K562 (cell line): Measurements from ENCODE around the gene USP31. TPM values are rescaled to one million over a fixed set of nuclear protein-coding genes. Genes with fewer than 3 reads are reported as not detected.

Experiments
- BCLAF1 ChIP-seq, 2 experiments: fragments of 450-650 bp in 1 of 2; IDR thresholded peaks; 2 replicates each; pipeline ENCODE4 v1.6.1; 2011 to 2017; ENCODE audit warnings: low read depth in 2 of 2, antibody characterized with exemption in 1 of 2, borderline replicate concordance in 1 of 2, low read length in 1 of 2, mild to moderate bottlenecking in 1 of 2, mixed read lengths in 1 of 2; ENCODE audit not compliant: control insufficient read depth in 1 of 2
- E2F3 ChIP-seq: fragments of 250-450 bp; sonication (Bioruptor Pico); IDR thresholded peaks from 2 replicates; pipeline ENCODE4 v1.4.0; 2020; ENCODE audit warnings: mild to moderate bottlenecking
- HES1 ChIP-seq: fragments of 450-650 bp; IDR thresholded peaks from 2 replicates; pipeline ENCODE4 v1.6.1; 2016; ENCODE audit warnings: low read depth, mild to moderate bottlenecking, moderate library complexity
- KLF6 ChIP-seq: fragments of 250-450 bp; sonication (Bioruptor Pico); IDR thresholded peaks from 2 replicates; pipeline ENCODE4 v1.4.0; 2020; ENCODE audit warnings: mild to moderate bottlenecking, moderate library complexity, borderline replicate concordance
- NCOA4 ChIP-seq: fragments of 450-650 bp; IDR thresholded peaks from 2 replicates; pipeline ENCODE4 v1.6.1; 2018; ENCODE audit warnings: mild to moderate bottlenecking; ENCODE audit not compliant: partially characterized antibody
- PTRF ChIP-seq: fragments of 450-650 bp; IDR thresholded peaks from 2 replicates; pipeline ENCODE4 v1.6.1; 2016; ENCODE audit warnings: mild to moderate bottlenecking, missing genetic modification characterization, missing compliant biosample characterization
- RBBP5 ChIP-seq: fragments of 200-600 bp; sonication (generic); IDR thresholded peaks from 2 replicates; pipeline ENCODE4 v1.6.1; 2012; ENCODE audit warnings: borderline replicate concordance, mild to moderate bottlenecking, low read length, control low read depth, inconsistent platforms; ENCODE audit not compliant: insufficient read depth, poor library complexity, severe bottlenecking
- SFPQ ChIP-seq: fragments of 200-400 bp; formaldehyde crosslinking; IDR thresholded peaks from 2 replicates; pipeline ENCODE4 v1.6.1; 2017; ENCODE audit warnings: mild to moderate bottlenecking, low read depth, low read length, moderate library complexity
- TAF7 ChIP-seq: fragments of 450-650 bp; IDR thresholded peaks from 2 replicates; pipeline ENCODE4 v1.6.1; 2016; ENCODE audit warnings: missing genetic modification characterization, missing compliant biosample characterization
- TRIM24 ChIP-seq, 2 experiments: fragments of 450-650 bp; IDR thresholded peaks; 2 replicates each; pipeline ENCODE4 v1.6.1; 2016
- ZNF551 ChIP-seq: fragments of 250-450 bp; sonication (Bioruptor Pico); IDR thresholded peaks from 2 replicates; pipeline ENCODE4 v1.5.0; 2021; ENCODE audit warnings: mild to moderate bottlenecking, moderate library complexity
- polyA plus RNA-seq, 8 experiments: library from polyadenylated mRNA; depleted of rRNA in 4 of 8; stranded (reverse) in 5 of 8; unstranded in 3 of 8; fragments of >200 nt; fragmentation: Nextera tagmentation in 2 of 8; fragmentation: Illumina TruSeq in 1 of 8; extraction: Ambion mirVana in 2 of 8; extraction: Trizol in 1 of 8; gene quantifications; 2 replicates each; pipeline versions ENCODE4 v1.2.1 to v1.2.3, GENCODE V29; 2011 to 2014; ENCODE audit warnings: inconsistent platforms in 1 of 8, missing spikeins in 1 of 8
- total RNA-seq, 7 experiments: library from RNA; depleted of rRNA in 6 of 7; stranded (reverse); fragments of >200 nt in 6 of 7; fragmentation: Illumina TruSeq in 2 of 7; extraction: Trizol in 2 of 7; gene quantifications; 2 replicates each; pipeline versions ENCODE4 v1.2.1 to v1.2.3, GENCODE V29; 2011 to 2021; ENCODE audit warnings: low replicate concordance in 1 of 7

The USP31 gene
- total and polyA plus RNA-seq, 9 of the 15 experiments (the other 6 are each of a cell fraction or from before 2014, with no cell fraction given), result 0.56 to 4.9 (median 2.9) TPM

DNA sequence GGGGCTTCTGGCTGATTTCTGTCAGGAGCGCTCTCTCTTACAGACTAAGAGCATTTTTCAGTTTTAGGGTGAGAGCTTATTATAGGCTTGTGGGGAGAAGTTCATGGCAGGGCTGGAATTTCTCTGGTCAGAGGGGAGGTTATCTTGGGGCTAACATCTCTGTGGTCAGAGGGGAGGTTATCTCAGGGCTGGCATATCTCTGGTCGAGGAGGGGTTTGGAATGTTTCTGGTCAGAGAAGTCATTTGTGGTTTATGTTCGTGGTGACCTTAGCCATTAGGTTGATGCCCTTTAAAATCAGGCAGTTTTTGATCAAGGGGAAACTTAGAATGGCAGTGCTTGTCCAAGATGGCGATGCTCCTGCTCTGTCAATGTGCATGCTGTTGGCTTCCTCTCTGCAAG is 10.8 kb upstream of the USP31 start (continued):
- TF ChIP-seq SFPQ (no peak), PTRF (tag) (no peak), TAF7 (no peak), BCLAF1 (IDR thresholded peaks at IDR 0.05; ENCODE audit: borderline replicate concordance in 1 of 2, control insufficient read depth in 1 of 2, low read depth in 2 of 2, low read length in 1 of 2) (no peak), KLF6 (CRISPR knock-in tag) (no peak), TRIM24 (IDR thresholded peaks at IDR 0.05) (no peak), RBBP5 (no peak), HES1 (0 out of 2 replicates have a peak, but pooled peaks have one; percentile 29), ZNF551 (no peak), NCOA4 (no peak), E2F3 (CRISPR knock-in tag) (no peak)
